SK-N-SH (cell line): ENCODE results near the gene RASGRF2. TPM values are rescaled to one million over a fixed set of nuclear protein-coding genes. Genes with fewer than 3 reads are reported as not detected.

Source experiments
- CTCF ChIA-PET: fragments of 300-600, 350-600 bp; formaldehyde crosslinking; extraction: SDS; loops from one replicate; lab custom pipeline; 2021; lab: Yijun Ruan, JAX
- POLR2A ChIA-PET: fragments of 350-600 bp; sonication (Branson Sonifier 250); formaldehyde crosslinking; extraction: SDS; loops from one replicate; lab custom pipeline; 2020; ENCODE audit warnings: antibody characterized with exemption, inconsistent platforms; lab: Yijun Ruan, JAX
- DNase-seq: peaks from one replicate; pipeline ENCODE4 v3.0.0; 2012
- H2AFZ ChIP-seq: fragments of 200-600 bp; sonication (generic); 2 replicates; pipeline ENCODE4 v1.8.1; 2016; ENCODE audit warnings: antibody characterized with exemption, mild to moderate bottlenecking, low read depth
- H3F3A ChIP-seq: fragments of 200-600 bp; sonication (generic); replicated peaks from 2 replicates; pipeline ENCODE3; 2016; ENCODE audit warnings: antibody characterized with exemption, mild to moderate bottlenecking; ENCODE audit not compliant: insufficient read depth
- H3K27ac ChIP-seq, 2 experiments: fragments of 200-500 bp in 1 of 2; fragments of 200-600 bp in 1 of 2; sonication (Bioruptor generic) in 1 of 2; sonication (generic), shearing (Covaris generic) in 1 of 2; 2 replicates each; pipeline versions ENCODE4 v1.5.1 to v1.6.1; 2014 to 2016; ENCODE audit warnings: low read depth in 2 of 2, inconsistent platforms in 1 of 2, low read length in 1 of 2, mild to moderate bottlenecking in 1 of 2, mixed read lengths in 1 of 2
- H3K27me3 ChIP-seq: fragments of 200-600 bp; sonication (generic), shearing (Covaris generic); 2 replicates; pipeline ENCODE4 v1.6.1; 2016; ENCODE audit warnings: mixed run types; ENCODE audit not compliant: insufficient read depth
- H3K36me3 ChIP-seq, 2 experiments: fragments of 200-500 bp in 1 of 2; fragments of 200-600 bp in 1 of 2; sonication (Bioruptor generic) in 1 of 2; sonication (generic) in 1 of 2; replicated peaks in 1 of 2; 2 replicates each; pipeline versions ENCODE3 to v1.5.1; 2014 to 2016; ENCODE audit warnings: low read length in 1 of 2, mild to moderate bottlenecking in 1 of 2; ENCODE audit not compliant: insufficient read depth in 2 of 2, control insufficient read depth in 1 of 2
- H3K4me1 ChIP-seq, 2 experiments: fragments of 200-500 bp in 1 of 2; fragments of 200-600 bp in 1 of 2; sonication (Bioruptor generic) in 1 of 2; sonication (generic), shearing (Covaris generic) in 1 of 2; 2 replicates each; pipeline versions ENCODE4 v1.5.1 to v1.6.1; 2014 to 2016; ENCODE audit warnings: low read depth in 1 of 2, low read length in 1 of 2, mixed run types in 1 of 2; ENCODE audit not compliant: insufficient read depth in 2 of 2, control insufficient read depth in 1 of 2
- H3K4me2 ChIP-seq: fragments of 200-600 bp; sonication (generic), shearing (Covaris generic); 2 replicates; pipeline ENCODE4 v1.6.1; 2017; ENCODE audit warnings: mixed run types
- H3K4me3 ChIP-seq, 2 experiments: fragments of 200-500 bp in 1 of 2; fragments of 200-600 bp in 1 of 2; sonication (Bioruptor generic) in 1 of 2; sonication (generic), shearing (Covaris generic) in 1 of 2; 2 replicates each; pipeline versions ENCODE4 v1.5.1 to v1.8.1; 2014 to 2016; ENCODE audit warnings: low read depth in 2 of 2, inconsistent platforms in 1 of 2, low read length in 1 of 2, mild to moderate bottlenecking in 1 of 2, mixed read lengths in 1 of 2, moderate library complexity in 1 of 2
- H3K79me2 ChIP-seq: fragments of 200-600 bp; sonication (generic); 2 replicates; pipeline ENCODE4 v1.8.1; 2017; ENCODE audit warnings: mild to moderate bottlenecking; ENCODE audit not compliant: insufficient read depth
- H3K9ac ChIP-seq: fragments of 200-600 bp; sonication (generic); 2 replicates; pipeline ENCODE4 v1.6.1; 2017; ENCODE audit warnings: mixed run types
- H3K9me2 ChIP-seq: fragments of 200-600 bp; sonication (generic); 2 replicates; pipeline ENCODE4 v1.6.1; 2017; ENCODE audit warnings: mixed run types
- H3K9me3 ChIP-seq: fragments of 200-600 bp; sonication (generic); 2 replicates; pipeline ENCODE4 v1.6.1; 2017; ENCODE audit warnings: mixed run types, mild to moderate bottlenecking, moderate library complexity
- H4K20me1 ChIP-seq: fragments of 200-600 bp; sonication (generic); 2 replicates; pipeline ENCODE4 v1.6.1; 2017; ENCODE audit warnings: mild to moderate bottlenecking, mixed run types; ENCODE audit not compliant: insufficient read depth
- CHD2 ChIP-seq: fragments of 150-350 bp; IDR thresholded peaks from 2 replicates; pipeline ENCODE4 v1.6.1; 2018; ENCODE audit warnings: low read length; ENCODE audit not compliant: partially characterized antibody
- CTCF ChIP-seq: fragments of 200-600 bp; sonication (generic); IDR thresholded peaks from 2 replicates; pipeline ENCODE4 v1.6.1; 2017; ENCODE audit warnings: antibody characterized with exemption, mild to moderate bottlenecking, moderate library complexity
- FOSL2 ChIP-seq: IDR thresholded peaks from 2 replicates; pipeline ENCODE4 v1.4.0; 2012; ENCODE audit warnings: low read depth, mild to moderate bottlenecking, moderate library complexity, borderline replicate concordance
- FOXJ3 ChIP-seq: sonication (generic); formaldehyde crosslinking; IDR thresholded peaks from 2 replicates; pipeline ENCODE4 v1.5.1; 2020; ENCODE audit warnings: mild to moderate bottlenecking, missing genetic modification reagents
- FOXM1 ChIP-seq: IDR thresholded peaks from 2 replicates; pipeline ENCODE4 v1.4.0; 2012; ENCODE audit warnings: low read depth, mild to moderate bottlenecking
- GABPA ChIP-seq: IDR thresholded peaks from 2 replicates; pipeline ENCODE4 v1.4.0; 2012; ENCODE audit warnings: low read depth, mild to moderate bottlenecking
- GATA2 ChIP-seq: sonication (generic); formaldehyde crosslinking; IDR thresholded peaks from 2 replicates; pipeline ENCODE4 v1.5.0; 2020; ENCODE audit warnings: mild to moderate bottlenecking, missing genetic modification reagents
- IRF3 ChIP-seq: fragments of 150-350 bp; IDR thresholded peaks from 2 replicates; pipeline ENCODE4 v1.6.1; 2016; ENCODE audit warnings: mild to moderate bottlenecking, low read depth, low read length
- JUND ChIP-seq: IDR thresholded peaks from 2 replicates; pipeline ENCODE4 v1.4.0; 2012
- MXI1 ChIP-seq: IDR thresholded peaks from 2 replicates; pipeline ENCODE4 v1.6.1; 2012; ENCODE audit warnings: mild to moderate bottlenecking, low read depth, low read length, improper control_type of control experiment
- NRF1 ChIP-seq: IDR thresholded peaks from 2 replicates; pipeline ENCODE4 v1.6.1; 2012; ENCODE audit warnings: low read depth, mild to moderate bottlenecking, low read length
- RCOR1 ChIP-seq: fragments of 150-350 bp; IDR thresholded peaks from 2 replicates; pipeline ENCODE4 v1.6.1; 2017; ENCODE audit warnings: antibody characterized with exemption, low read length
- SMC3 ChIP-seq: IDR thresholded peaks from 2 replicates; pipeline ENCODE4 v1.6.1; 2012; ENCODE audit warnings: low read depth, low read length, improper control_type of control experiment
- TAF1 ChIP-seq: IDR thresholded peaks from 2 replicates; pipeline ENCODE4 v1.6.1; 2012; ENCODE audit warnings: low read depth, mild to moderate bottlenecking, low read length, moderate library complexity, borderline replicate concordance
- TCF12 ChIP-seq: IDR thresholded peaks from 2 replicates; pipeline ENCODE4 v1.4.0; 2012
- TEAD4 ChIP-seq: IDR thresholded peaks from 2 replicates; pipeline ENCODE4 v1.4.0; 2012; ENCODE audit warnings: mild to moderate bottlenecking, borderline replicate concordance; ENCODE audit not compliant: insufficient read depth
- USF1 ChIP-seq: IDR thresholded peaks from 2 replicates; pipeline ENCODE4 v1.4.0; 2012; ENCODE audit warnings: low read depth, borderline replicate concordance
- USF2 ChIP-seq: fragments of 150-350 bp; IDR thresholded peaks from 2 replicates; pipeline ENCODE4 v1.6.1; 2017; ENCODE audit warnings: antibody characterized with exemption, low read length, low read depth, borderline replicate concordance
- YY1 ChIP-seq: IDR thresholded peaks from 2 replicates; pipeline ENCODE4 v1.4.0; 2012; ENCODE audit warnings: low read depth, mild to moderate bottlenecking
- WGBS: methylation state at CpG from one replicate; pipeline ENCODE4 v1.1.6; 2017; ENCODE audit warnings: low lambda C conversion rate; 5-methylcytosine and 5-hydroxymethylcytosine counted together
- polyA plus RNA-seq, 3 experiments: library from polyadenylated mRNA; depleted of rRNA; stranded (reverse); fragments of >200 nt; gene quantifications; 2 replicates each; pipeline ENCODE4 v1.2.3, GENCODE V29; 2012

The RASGRF2 gene
- polyA plus RNA-seq, 1 of the 3 experiments (the other 2 are of a cell fraction): under 0.01 TPM

DNA sequence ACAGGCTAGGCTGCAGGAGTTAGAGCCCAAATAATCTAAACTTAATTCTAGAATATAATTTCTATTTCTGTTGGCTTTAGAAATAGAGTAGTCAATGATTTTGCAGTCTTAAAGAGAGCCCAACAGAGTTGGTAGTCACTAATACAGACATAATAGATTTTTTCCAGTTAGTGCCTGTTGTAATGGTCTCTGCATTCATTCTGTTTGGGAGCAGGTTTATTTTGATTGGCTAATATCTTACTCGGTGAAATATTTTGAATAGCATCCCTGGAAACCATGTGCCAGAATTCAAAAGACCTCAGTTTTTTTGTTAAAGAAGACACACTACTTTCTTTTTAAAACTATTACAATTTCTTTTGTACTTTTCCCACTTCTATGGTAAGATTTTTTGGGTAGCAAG is 107.2 kb downstream of the RASGRF2 start:
- H3K4me3 ChIP-seq: no peak overlapping the region
- 54% methylated on average over 1 of the region's 1 CpG for WGBS
- CTCF ChIA-PET: no interaction called here
- H3K27me3 ChIP-seq: no peaks in the 10 kb centered on the region
- H3K4me2 ChIP-seq: no peak overlapping the region
- H3K9me2 ChIP-seq: no peaks in the 10 kb centered on the region
- no peak overlapping the region for H3K27ac ChIP-seq
- no peak for DNase-seq
- H3K79me2 ChIP-seq: no peaks in the 10 kb centered on the region
- no peak overlapping the region for H3K9ac ChIP-seq
- H3K36me3 ChIP-seq: no peaks in the 10 kb centered on the region
- H2AFZ ChIP-seq: no peak overlapping the region
- H4K20me1 ChIP-seq: no peaks in the 10 kb centered on the region
- H3F3A ChIP-seq: no peaks in the 10 kb centered on the region
- H3K4me1 ChIP-seq: no peaks in the 10 kb centered on the region
- POLR2A ChIA-PET: no interaction called here
- no peaks in the 10 kb centered on the region for H3K9me3 ChIP-seq
- no peak for TF ChIP-seq TEAD4
- no peak for TF ChIP-seq USF2
- no peak for TF ChIP-seq JUND
- no peak for TF ChIP-seq GABPA
- no peak for TF ChIP-seq SMC3
- TF ChIP-seq GATA2 (CRISPR knock-in tag): no peak
- no peak for TF ChIP-seq RCOR1
- TF ChIP-seq TAF1: no peak
- no peak for TF ChIP-seq CTCF
- no peak for TF ChIP-seq TCF12
- no peak for TF ChIP-seq FOXJ3 (CRISPR knock-in tag)
- TF ChIP-seq NRF1: no peak
- no peak for TF ChIP-seq FOSL2
- no peak for TF ChIP-seq FOXM1
- TF ChIP-seq YY1: no peak
- no peak for TF ChIP-seq USF1
- no peak for TF ChIP-seq MXI1
- TF ChIP-seq, all 33 proteins: peak for 0

DNA sequence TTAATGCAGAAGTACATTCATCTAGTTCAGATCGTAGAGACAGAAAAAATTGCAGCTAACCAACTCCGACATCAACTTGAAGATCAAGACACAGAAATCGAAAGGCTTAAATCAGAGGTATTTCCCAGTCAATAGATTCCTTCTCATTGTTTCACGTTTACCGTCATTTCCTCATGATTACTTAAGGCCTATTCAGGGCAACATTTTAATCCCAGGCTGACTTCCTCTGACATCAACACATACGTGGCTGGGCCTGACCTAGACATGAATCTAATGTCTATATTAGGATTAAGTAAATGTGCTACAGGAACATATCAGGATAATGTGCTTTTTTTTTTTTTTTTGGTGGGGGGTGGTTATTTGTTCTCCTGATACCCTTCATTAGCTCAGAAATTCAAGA is 107.9 kb downstream of the RASGRF2 start:
- Histone ChIP-seq H3K79me2 (no peaks in the 10 kb centered on the region), H4K20me1 (no peaks in the 10 kb centered on the region), H3K4me3 (no peak overlapping the region), H3K9me3 (no peaks in the 10 kb centered on the region), H3K9ac (no peak overlapping the region), H3K36me3 (no peaks in the 10 kb centered on the region), H3K4me2 (no peak overlapping the region), H3F3A (no peaks in the 10 kb centered on the region), H3K27me3 (no peaks in the 10 kb centered on the region), H3K9me2 (no peaks in the 10 kb centered on the region), H2AFZ (no peak overlapping the region), H3K27ac (no peak overlapping the region), H3K4me1 (no peaks in the 10 kb centered on the region)
- ChIA-PET CTCF (no interaction called here), POLR2A (no interaction called here)
- no peak for TF ChIP-seq CHD2
- TF ChIP-seq JUND: no peak
- no peak for TF ChIP-seq IRF3
- TF ChIP-seq CTCF: no peak
- WGBS: 68% methylated on average over 6 of the region's 6 CpGs
- DNase-seq: no peak
